SIG-M5 (cell line): ENCODE results near the gene FANCD2.
"Not testable (repeated sequence)": the region's sequence is repeated elsewhere in the genome, so short reads cannot be mapped to it uniquely, and the experiment has no call there.

Source experiments
- DNase-seq: peaks from one replicate; lab custom pipeline; 2025; lab: John Stamatoyannopoulos, UW

FANCD2 gene

DNA sequence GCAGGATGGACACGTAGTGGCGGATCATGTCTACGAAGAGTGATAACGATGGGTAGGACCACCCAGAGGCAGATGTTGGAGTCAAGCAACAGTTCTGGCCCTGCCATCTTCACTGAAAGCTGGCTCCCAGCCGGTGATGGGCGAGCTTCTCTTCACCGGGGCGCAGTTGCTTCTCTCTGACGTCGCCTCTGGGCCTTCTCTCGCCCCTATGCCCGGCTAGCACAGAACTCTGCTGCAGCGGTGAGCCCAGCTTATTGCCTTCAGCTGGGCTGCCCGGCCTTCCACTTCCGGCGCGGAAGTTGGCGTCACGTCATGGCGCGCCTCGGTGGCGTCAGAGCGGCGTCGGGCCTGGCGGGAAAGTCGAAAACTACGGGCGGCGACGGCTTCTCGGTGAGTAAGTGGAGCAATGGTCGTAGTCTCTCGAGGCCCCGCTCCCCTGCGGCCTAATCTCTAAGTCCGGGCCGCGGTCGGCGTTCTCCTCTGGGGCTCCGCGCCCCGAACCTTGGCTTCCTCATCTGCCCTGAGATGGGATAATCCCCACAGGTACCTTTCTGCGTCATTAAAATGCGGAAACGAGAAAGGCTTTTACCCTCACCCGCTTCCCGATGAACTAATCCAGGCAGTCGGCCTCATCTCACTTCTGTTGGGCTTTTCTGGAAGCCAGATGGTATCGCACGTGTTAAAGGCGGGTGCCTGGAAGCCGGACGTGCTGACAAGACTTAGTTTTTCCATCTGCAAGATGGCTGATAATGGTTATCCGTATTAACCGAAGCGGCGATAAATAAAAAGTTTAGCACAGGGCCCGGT lies at the start of gene FANCD2:
TSS of gene FANCD2 (plus strand) at position 354 of the 807 bp plus-strand sequence. CDS start 2,221 bp downstream, outside the sequence.
- DNase-seq: no peak

DNA sequence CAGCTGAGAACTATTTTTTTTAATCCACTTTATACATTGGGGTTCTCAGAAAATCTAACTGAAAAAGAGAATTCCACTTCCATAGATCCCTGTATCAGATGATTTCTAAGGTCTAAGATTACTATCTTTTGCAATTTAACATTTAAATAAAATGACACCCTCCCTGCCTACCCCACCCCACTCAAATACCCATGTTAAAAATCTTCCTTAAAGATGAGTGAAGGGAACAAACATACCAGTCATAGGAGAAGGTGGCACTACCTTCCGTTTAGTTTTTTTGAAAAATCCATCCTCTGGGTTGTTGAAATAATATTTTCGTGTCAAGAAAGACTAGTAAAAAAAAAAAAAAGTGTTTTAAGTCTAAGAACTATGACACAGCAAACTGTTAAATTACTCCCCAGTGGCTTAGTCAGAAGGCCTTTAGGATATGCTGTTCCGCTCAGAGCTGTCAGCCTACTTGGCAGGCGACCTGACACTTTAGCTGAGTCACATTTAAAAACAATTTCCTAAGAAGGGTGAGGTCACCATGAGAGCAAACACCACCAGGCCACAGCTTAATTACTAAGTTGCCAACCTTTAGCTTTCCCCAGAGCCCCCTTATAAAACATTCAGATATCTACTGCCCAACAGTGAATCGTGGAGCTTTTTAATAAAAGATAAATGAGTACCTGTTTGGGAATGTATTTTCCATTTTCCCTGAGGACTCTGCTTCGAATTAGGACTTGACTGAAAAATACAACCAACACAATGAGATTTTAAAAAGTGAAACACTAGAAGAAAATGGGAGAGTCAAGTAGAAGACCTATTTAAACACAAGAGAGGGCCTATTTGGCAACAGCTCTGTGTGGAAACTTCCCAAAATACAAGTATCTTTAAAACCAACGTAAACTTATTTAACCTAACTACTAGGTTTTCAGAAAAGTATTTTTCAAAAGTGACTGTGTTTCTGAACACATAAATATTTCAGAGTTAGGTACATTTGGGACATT lies 49.2 kb upstream of the FANCD2 start:
- peak; percentile 94 for DNase-seq

DNA sequence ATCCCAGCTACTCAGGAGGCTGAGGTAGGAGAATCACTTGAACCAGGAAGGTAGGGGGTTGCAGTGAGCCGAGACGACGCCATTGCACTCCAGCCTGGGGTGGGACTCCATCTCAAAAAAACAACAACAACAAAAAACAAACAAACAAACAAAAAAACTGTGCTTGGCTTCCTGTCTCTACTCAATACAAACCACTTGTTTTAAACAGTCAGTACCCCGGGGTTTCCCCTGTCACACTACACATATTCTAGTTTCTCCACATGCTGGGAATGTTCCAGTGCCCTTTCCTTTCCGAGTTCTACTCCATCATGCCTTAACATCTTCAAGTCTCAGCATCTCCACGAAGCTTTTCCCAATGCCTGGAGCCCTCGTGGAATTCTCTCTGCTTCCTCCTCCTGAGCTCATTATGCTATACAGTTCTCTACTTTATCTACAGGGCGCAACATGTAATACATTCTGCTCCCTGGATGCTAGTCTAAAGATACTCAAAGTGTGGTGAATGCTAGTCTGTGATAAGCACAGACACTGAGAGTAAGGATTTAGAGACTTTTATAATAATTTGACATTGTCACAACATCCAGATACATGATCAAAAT lies 47.4 kb upstream of the FANCD2 start:
- DNase-seq: no peak

DNA sequence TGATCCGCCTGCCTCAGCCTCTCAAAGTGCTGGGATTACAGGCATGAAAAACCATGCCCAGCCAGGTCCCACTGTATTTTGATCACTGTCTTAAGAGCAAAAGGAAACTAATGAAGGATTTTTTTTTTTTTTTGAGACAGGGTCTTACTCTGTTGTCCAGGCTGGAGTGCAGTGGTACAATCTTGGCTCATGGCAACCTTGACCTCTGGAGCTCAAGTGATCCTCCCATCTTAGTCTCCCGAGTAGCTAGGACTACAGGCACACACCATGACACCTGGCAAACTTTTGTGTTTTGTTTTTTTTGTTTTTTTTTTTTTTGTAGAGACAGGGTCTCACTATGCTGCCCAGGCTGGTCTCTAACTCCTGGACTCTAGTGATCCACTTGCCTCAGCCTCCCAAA lies 46.0 kb upstream of the FANCD2 start:
- DNase-seq: no peak

DNA sequence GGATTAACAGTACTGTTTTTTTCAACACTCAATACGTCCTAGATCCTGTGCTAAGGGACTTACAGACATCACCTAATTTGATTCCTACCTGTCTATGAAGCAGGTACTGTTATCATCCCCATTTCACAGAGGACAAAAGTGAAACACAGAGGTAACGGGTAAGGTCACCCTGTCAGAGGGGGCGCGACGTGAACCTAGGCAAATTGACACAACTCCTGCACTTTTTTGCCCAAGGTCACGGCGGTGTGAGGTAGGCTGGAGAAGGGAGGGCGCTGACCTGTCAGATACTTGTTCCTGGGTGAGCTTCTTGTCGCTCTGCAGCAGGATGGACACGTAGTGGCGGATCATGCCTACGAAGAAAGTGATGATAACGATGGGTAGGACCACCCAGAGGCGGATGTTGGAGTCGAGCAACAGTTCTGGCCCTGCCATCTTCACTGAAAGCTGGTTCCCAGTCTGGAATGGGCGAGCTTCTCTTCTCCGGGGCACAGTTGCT lies 40.0 kb upstream of the FANCD2 start:
- DNase-seq: no peak

DNA sequence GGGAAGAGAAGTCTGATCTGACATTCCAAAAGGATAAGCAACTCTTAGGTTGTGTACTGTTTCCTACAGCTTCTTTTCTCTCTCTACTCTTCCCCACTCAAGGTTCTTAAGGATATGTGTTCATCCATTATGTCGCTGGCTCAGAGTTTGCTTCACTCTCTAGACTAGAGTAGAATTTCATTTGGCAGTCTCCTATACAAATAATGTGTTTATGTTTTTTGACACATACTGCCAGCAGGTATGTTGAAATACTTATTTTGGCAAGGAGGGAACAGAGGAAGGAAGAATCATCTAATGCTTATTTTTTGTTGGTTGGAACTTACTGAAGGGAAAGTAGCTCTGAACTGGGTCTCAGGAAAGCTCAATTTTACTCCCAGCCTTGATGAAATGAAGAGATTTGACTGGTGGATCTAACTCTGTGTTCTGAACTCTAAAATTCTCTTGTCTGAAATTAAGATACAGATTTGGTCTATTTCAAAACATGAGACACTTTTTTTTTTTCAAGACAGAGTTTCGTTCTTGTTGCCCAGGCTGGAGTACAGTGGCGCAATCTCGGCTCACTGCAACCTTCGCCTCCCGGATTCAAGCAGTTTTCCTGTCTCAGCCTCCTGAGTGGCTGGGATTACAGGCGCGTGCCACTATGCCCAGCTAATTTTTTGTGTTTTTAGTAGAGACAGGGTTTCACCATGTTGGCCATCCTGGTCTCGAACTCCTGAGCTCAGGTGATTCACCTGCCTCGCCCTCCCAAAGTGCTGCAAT lies 32.0 kb upstream of the FANCD2 start:
- no peak for DNase-seq

DNA sequence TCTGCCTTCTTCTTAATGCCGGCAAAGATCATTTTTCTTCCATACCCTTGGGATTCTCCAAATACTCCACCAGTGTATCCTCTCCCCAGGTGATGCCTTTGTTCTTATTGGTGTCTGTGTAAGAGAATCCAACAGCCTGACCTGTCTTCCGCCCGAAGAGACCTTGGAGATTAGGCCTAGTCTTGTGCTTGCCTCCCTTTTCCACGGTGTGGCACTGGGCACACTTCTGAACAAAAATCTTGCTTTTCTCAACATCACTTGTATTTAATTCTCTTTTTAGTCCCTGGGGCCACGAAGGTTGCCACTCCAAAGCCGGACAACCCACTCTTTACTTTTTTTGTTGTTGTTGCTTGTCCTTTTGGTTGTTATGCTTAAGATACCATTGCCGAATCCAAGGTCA lies 25.6 kb upstream of the FANCD2 start:
- DNase-seq: no peak

DNA sequence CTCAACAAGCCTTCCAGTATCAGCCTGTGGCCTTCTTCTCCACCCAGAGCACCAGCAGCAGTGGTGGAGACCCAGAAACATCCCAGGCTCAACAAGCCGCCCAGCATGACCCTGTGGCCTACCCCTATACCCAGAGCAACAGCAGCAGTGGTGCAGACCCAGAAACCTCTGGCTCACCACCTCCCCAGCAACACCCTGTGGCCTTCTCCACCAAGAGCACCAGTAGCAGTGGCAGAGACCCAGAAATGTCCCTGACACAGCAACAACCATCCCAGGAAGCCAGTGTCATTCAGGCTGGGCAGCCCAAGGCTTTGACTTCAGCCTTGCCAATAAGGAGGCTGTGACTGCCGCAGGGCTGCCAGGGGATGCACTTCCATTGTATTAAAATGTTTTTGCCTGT lies 23.3 kb upstream of the FANCD2 start:
- no peak for DNase-seq

DNA sequence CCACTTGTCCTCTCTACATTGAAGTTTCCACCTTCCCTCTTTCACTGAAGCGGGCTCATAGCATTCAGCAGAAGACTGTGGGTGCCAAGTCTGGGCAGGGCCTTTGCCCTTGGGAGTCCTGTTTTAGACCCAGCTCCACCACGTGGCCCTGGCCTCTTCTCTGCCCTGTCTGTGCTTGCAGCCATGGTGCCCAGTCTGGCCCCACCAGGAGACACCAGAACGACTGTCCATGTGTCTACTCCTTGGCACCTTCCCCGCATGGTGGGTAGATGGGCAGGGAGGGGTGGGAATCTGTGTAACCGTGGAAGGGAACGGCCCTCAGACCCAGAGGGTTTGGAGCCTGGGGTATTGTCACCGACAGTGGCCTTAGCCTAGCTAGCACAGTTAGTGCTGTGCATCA lies 21.7 kb upstream of the FANCD2 start:
- no peak for DNase-seq

DNA sequence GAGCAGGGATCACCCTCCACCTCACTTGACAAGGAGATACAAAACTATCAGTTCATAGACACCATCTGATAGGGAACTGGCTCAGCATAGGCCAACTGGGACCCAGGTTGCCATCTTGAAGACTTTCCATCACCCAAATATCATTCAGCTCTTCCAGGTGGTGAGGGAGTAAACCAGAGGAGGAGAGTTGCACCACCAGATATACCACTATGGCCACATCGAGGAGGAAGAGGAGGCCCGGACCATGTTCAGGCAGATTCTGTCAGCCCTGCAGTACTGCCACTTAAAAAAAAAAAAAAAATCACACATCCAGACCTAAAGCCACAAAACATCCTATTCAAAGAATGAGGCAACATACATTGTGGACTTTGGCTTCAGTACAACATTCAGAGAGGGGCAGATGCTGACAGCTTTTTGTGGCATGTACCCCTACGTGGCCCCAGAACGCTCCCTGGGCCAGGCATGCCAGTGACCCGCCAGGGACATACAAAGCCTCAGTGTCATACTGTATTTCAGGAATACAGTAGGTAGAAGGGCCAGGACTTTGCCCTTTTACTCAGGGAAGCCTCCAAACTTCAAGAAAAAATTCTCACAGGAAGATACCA lies 21.2 kb upstream of the FANCD2 start:
- no peak for DNase-seq

DNA sequence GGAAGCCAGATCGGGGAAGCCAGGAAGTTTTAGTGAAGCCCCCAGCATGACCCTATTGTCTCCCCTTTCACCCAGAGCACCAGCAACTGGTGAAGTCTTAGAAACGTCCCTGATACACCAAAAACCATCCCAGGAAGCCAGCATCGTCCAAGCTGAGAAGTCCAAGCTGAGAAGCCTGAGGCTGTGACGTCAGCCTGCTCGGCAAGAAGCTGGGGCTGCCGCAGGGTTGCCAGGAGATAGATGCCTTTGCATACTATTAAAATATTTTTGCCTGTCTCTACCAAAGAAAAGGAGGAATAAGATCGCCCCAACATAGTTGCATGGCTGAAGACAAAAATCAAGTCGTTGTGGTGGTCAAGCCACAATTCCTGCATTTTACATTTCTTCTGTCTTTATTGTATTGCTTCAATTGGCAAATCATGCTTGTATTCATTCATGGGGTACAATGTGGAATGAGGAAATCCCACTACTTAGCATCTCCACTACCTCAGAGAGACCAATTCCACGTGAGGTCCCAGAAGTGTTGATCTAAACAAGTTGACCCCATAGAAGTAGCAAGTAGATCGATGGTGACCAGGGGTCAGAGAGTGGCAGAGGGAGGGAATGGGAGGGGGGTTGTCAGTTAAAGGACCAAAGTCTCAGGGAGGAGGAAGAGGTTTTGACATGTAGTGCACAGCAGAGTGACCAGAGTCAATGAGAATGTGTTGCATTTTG lies 20.0 kb upstream of the FANCD2 start:
- no peak for DNase-seq

DNA sequence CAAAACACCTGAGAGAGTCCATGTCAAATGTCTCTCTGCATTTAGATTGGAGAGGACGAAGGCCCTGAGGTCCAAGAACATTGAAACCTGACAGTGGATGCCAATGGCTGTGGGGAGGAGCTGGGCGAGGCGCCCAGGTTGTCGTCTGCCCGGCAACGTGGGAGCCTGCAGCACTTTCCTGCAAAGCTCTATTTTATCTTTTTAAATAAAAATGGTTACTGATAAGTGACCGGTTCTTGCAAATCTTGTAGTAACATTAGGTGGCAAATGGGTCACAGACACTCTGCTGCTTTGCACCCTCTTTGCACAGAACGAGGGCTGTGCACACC lies 19.5 kb upstream of the FANCD2 start:
- no peak for DNase-seq

DNA sequence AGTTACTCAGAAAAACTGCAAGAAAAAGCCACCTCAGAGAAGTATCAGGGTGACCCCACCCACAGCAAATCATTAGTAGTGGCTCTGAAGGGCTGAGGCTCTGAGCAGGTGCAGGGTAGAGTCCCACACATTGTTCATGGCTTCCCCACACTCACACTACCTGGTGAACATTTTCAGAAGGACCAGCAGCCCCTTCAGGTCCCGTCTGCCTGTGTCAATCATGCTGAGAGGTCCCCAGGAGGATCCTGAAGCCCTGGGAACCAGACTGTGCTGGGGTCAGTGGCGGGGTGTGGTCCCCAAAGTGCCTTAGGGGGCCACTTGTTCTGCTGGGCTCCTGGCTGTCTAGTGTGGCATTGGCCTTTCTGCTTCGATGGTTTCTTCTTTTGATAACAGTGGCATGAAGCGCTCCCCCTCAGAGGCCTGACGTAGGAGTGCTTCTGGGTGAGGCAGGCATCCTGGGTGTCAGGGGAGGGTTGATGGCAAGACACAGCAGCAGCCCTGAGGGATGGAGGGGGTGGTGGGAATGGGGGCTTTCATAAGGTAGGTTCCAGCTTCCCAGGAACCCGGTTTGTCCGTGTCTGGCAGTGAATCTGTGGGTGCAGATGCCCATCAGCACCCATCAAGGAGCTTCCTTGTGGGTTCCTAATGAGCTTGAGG lies 19.0 kb upstream of the FANCD2 start:
- DNase-seq: no peak

DNA sequence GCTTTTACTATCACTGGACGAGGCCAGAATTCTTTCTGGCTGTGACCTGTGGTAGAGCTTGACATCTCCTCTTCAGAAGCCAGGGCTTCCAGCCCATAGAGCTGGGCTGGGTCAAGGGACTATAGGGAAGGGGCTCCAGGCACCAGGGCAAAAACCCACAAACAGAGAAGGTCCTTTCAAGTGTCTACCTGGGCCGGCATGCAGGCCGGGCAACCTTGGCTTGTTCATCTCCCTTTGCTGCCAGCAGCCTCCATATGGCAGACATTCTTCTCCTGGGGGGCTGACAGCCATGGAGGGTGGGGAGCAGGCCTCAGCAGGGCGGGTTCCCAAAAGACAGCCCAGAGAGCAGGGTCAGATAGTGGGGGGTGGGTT lies 18.0 kb upstream of the FANCD2 start:
- DNase-seq: not testable (repeated sequence)

DNA sequence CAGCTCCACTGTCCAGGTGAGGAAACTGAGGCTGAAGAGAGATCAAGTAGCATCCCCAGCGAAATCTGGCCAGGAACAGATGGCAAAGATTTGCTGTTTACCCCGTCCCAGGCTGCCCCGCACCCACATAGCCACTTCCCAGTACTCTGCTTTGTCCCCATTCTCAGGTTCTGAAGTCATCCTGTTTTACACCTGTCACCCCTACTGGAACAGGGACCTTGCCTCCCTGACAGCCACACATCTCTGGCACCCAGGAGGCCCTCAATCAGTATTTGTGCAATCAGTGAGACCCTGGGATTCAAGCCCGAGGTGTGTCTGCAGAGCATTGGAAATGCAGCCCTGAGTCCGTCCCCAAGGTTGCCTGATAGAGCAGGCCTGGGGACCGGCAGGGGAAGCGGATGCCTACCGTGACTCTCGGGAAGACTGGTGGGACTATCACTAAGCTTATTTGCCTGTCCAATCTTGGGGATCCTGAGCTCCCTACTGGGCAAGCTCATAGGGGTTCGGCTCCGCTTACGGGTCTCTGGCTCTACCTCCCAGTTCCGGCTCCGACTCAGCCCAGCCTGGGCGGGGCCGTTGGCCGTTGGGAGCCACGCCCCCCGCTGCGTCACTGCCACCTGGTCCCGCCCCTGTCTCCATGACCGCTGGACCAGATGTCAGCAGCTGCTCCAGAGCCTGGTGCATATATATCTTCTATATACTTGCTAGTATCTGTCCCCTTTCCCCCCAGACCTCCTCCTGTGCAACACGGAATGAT lies 17.5 kb upstream of the FANCD2 start:
- DNase-seq: no peak

DNA sequence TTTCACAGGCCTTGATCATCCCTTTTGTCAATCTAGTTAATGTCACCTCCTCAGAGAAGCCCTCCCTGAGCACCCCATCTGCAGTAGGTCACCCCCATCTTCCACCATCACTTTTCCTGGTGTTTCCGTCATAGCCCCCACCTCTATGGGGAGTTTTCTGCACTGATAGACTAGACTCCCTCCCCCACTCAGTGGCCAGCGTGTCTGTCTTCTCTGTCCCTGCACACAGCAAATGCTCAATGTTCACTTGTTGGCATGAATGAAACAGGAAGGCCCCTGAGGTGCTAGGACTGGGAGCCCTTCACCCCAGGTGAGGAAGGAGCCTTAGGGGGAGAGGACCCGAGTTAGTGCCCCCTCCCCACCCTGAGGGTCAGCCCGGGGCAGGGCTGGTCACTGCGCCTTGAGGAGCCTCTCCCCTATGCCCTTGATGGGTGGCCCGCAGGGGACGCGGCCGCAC lies 15.8 kb upstream of the FANCD2 start:
- DNase-seq: no peak

DNA sequence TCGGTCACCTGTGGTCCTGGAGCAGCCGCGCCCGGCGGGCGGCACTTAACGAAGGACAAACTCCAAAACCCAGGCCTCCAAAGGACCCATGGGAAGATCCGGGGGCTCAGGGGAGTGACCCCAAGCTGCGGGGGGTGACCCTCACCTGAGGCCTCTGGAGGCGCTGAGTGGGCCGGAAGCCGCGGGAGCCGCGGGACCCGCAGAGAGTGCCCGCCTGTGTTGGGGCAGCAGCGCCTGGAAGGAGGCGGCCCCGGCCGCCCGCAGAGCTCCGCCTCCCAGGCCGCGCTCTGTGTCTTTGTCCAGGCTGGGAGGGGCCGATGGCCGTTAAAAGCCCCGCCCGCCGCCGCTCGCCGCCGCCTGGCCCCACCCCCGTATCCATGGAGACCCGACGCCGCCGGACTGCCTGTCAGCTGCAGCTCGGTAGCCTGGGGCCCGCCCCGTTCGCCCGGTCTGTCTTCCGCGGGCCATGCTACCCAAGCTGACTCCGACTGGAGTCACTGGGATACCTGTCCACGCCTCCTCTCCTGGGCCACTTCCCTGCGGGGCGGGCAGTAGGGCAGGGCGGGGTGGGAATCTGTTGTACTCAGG lies 15.3 kb upstream of the FANCD2 start:
- no peak for DNase-seq

DNA sequence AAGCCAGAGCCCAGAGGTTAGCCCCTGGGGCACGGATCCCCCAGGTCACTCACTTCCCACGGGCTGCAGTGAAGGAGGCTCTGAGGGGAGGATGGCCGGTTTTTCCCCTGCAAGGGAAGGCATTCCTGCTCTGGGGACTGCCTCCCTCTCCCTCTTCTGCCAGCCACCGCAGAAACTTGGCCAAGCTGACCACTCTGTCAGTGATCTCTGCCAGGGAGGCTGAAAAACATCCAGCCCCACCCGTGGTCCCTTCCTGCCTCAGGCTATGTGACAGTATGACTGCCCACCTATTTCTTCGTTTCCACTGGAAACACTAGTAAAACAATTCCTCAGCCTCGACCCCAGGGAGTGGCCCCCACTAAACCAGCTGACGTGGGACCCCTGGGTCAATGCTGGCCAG lies 14.6 kb upstream of the FANCD2 start:
- DNase-seq: no peak

DNA sequence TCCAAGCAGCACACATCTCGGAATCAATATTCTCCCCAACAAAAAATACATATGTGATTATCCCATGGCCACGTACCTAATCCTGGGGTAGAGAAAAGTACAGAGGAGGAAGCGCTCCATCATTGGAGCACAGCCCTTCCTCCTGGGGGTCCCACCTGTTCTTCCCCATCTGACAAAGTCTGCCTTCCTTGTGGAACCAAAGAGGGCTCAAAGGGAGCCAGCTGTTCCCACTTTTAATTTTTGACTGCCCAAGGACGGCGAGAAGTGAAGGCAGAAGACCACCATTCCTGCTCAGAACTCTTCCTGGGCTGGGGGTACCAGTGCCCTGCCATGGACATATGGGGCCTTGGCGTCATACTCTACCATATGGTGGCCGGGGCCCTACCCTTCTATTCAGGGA lies 14.1 kb upstream of the FANCD2 start:
- no peak for DNase-seq
